ENCODE measurements around the gene STK32B. TPM values are rescaled to one million over a fixed set of nuclear protein-coding genes. Genes with fewer than 3 reads are reported as not detected.

The STK32B gene
- total and polyA plus RNA-seq, 12 donors: 0.16 to 6.8 (median 0.52) TPM

- no peaks in the 10 kb centered on the region for H3K36me3 ChIP-seq (replicated peaks in 1 of 2)
- 71 to 82% (median 79%) methylated on average over 6 to 14 of the region's 14 CpGs for WGBS, 4 donors
- no peaks in the 10 kb centered on the region for H3K4me1 ChIP-seq (replicated peaks in 1 of 2)
- no peak overlapping the region for H3K27ac ChIP-seq
- H3K27me3 ChIP-seq: no peaks in the 10 kb centered on the region
- TF ChIP-seq POLR2A (IDR thresholded peaks at IDR 0.05) (no peak), CTCF (IDR thresholded peaks at IDR 0.05) (peak in 5 of 6 experiments; percentile 25 to 39 (median 26))
- no peak overlapping the region for H3K4me3 ChIP-seq
- H3K9me3 ChIP-seq (replicated peaks in 1 of 3): no peaks in the 10 kb centered on the region
- DNase-seq: peak in 4 of 7 donors; percentile 8 to 44 (median 21)
- intact Hi-C loops (cut with DNase I): no loop called here
Observed at GRCh38 chr4:5460106-5460801, 409.0 kb downstream of the STK32B start.

DNA sequence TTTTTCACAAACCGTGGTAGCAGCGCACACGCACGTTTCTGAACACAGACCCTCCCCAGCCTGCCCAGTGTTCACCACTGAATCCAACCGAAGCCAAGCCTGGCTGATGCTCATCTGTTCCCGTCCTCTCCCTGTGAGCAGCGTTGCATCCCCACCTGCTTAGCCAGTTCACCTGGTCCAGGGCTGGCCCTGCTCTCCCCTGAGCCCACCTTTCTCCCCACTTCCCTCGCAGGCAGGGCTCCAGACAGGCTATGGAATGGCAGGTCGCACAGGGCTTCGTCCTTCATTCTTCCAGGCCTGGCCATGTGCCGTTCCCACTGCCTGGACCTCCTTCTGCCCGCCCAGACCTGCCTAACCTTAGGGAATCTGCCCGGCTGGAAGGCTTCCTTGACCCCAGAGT is 410.2 kb downstream of the STK32B start:
- DNase-seq: peak in 1 of 7 donors; percentile 24
- intact Hi-C loops (cut with DNase I): no loop called here
- TF ChIP-seq POLR2A (IDR thresholded peaks at IDR 0.05) (no peak), CTCF (IDR thresholded peaks at IDR 0.05) (no peak)
- Histone ChIP-seq H3K27ac (no peak overlapping the region), H3K9me3 (replicated peaks in 1 of 3) (no peaks in the 10 kb centered on the region), H3K4me1 (replicated peaks in 1 of 2) (no peaks in the 10 kb centered on the region), H3K4me3 (no peak overlapping the region), H3K36me3 (replicated peaks in 1 of 2) (no peaks in the 10 kb centered on the region), H3K27me3 (no peaks in the 10 kb centered on the region)
- WGBS, 4 donors: 81 to 88% (median 82%) methylated on average over 10 to 13 of the region's 13 CpGs

GRCh38 chr4:5462254-5462835 is 411.1 kb downstream of the STK32B start:
- TF ChIP-seq POLR2A (IDR thresholded peaks at IDR 0.05) (no peak), CTCF (IDR thresholded peaks at IDR 0.05) (no peak)
- WGBS, 4 donors: 68 to 86% (median 84%) methylated on average over 5 to 7 of the region's 7 CpGs
- H3K27me3 ChIP-seq: no peaks in the 10 kb centered on the region
- peak in 1 of 7 donors; percentile 13 for DNase-seq
- intact Hi-C loops (cut with DNase I): no loop called here
- H3K36me3 ChIP-seq (replicated peaks in 1 of 2): no peaks in the 10 kb centered on the region
- H3K9me3 ChIP-seq (replicated peaks in 1 of 3): no peaks in the 10 kb centered on the region
- H3K4me1 ChIP-seq (replicated peaks in 1 of 2): no peaks in the 10 kb centered on the region
- no peak overlapping the region for H3K27ac ChIP-seq
- no peak overlapping the region for H3K4me3 ChIP-seq

DNA sequence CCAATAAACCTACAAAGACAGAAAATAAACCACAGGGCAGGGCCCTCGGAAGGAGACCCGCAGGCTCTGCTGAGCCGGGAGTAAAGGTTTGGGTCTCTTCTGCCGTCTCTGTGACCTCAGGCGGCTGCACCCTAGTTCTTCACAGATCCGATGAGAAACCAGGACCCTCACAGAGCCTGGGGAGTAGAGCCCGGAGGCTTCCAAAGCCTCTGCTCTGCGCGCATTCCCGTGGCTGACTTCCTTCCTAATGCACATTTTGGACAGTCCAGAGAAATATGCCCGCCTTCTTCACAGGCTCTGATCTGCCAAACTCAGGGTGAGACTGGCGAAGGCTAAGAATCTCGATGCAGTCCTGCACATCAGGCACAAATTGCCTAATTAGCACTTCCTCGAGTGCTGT is 411.6 kb downstream of the STK32B start:
- intact Hi-C loops (cut with DNase I): no loop called here
- Histone ChIP-seq H3K36me3 (replicated peaks in 1 of 2) (no peaks in the 10 kb centered on the region), H3K27ac (no peak overlapping the region), H3K27me3 (no peaks in the 10 kb centered on the region), H3K4me3 (no peak overlapping the region), H3K4me1 (replicated peaks in 1 of 2) (no peaks in the 10 kb centered on the region), H3K9me3 (replicated peaks in 1 of 3) (no peaks in the 10 kb centered on the region)
- TF ChIP-seq POLR2A (IDR thresholded peaks at IDR 0.05): no peak
- no peak for TF ChIP-seq CTCF (IDR thresholded peaks at IDR 0.05)
- peak in 1 of 7 donors; percentile 20 for DNase-seq
- 81 to 84% (median 83%) methylated on average over 14 of the region's 14 CpGs for WGBS, 4 donors
